HG02763 (cell line): ENCODE measurements around the gene TRIM27.
"Not testable (repeated sequence)": the region's sequence is repeated elsewhere in the genome, so short reads cannot be mapped to it uniquely, and the experiment has no call there.

ENCODE experiments used
- ATAC-seq: cut with Tn5 transposase; IDR thresholded peaks from one replicate; pipeline ENCODE4 v1.9.1; 2021; ENCODE audit warnings: mild to moderate bottlenecking, moderate library complexity; ENCODE audit not compliant: unreplicated experiment

Gene TRIM27, protein sequence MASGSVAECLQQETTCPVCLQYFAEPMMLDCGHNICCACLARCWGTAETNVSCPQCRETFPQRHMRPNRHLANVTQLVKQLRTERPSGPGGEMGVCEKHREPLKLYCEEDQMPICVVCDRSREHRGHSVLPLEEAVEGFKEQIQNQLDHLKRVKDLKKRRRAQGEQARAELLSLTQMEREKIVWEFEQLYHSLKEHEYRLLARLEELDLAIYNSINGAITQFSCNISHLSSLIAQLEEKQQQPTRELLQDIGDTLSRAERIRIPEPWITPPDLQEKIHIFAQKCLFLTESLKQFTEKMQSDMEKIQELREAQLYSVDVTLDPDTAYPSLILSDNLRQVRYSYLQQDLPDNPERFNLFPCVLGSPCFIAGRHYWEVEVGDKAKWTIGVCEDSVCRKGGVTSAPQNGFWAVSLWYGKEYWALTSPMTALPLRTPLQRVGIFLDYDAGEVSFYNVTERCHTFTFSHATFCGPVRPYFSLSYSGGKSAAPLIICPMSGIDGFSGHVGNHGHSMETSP

DNA sequence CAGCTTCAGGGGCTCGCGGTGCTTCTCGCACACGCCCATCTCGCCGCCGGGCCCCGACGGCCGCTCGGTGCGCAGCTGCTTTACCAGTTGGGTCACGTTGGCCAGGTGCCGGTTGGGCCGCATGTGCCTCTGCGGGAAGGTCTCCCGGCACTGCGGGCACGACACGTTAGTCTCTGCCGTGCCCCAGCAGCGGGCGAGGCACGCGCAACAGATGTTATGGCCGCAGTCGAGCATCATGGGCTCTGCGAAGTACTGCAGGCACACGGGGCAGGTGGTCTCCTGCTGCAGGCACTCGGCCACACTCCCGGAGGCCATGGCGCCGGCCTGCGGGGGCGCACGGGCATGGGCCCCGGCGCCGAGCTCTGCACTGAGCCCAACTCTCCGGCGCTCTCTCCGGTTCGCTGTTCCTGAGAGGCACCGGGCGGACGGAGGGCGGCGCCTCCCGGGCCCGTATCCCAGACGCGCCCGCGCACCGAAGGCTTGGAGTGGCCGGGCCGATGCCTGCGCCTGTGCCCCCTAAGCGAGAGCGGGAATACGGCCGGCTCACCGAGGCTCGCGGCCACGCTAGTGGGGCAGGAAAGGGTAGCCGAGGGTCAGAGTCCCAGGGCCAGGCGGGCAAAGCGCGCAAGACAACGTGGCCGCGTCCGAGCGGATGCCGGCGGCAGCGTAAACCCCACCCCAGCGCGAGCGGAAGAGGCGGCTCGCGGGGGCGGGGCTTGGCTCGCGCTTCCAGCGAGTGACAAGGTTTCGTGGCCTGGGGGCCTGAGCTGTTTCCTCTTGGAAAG, at the start of gene TRIM27:
TSS of gene TRIM27 (minus strand) at position 668 of the 785 bp plus-strand sequence. CDS start at position 315, 353 bp downstream.
- ATAC-seq, result peak; percentile 82

DNA sequence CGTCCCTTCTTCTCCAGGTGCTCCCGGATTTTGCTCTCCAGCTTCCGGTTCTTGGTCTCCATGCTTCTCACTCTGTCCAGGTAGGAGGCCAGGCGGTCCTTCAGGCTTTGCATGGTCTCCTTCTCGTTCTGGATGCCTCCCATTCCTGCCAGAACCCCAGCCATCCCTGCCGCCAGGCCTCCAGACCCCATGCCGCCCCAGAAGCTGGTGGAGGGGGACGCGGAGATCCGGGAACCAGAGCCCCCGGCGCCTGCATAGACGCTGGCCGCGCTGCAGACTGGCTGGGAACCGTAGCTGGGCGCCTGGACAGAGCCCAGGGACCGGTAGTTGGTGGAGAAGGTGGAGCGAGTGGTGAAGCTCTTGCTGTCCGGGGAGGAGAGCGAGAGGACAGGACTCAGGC, 46.3 kb upstream of the TRIM27 start:
- not testable (repeated sequence) for ATAC-seq

DNA sequence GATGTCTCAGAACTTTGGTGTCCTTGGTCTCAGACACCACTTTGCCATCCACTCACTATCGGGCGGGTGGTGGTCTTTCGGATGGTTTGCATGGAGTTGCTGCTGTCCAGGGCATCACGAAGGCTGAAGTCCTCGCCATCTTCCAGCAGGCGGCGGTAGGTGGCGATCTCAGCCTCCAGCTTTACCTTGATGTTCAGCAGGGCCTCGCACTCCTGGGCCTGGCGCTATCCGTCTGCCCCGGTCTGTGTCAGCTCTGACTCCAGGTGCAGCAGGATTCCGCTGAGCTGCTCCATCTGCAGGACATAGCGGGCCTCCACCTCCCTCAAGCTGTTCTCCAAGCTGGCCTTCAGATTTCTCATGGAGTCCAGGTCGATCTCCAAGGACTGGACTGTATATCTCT, 45.3 kb upstream of the TRIM27 start:
- ATAC-seq, result no peak

DNA sequence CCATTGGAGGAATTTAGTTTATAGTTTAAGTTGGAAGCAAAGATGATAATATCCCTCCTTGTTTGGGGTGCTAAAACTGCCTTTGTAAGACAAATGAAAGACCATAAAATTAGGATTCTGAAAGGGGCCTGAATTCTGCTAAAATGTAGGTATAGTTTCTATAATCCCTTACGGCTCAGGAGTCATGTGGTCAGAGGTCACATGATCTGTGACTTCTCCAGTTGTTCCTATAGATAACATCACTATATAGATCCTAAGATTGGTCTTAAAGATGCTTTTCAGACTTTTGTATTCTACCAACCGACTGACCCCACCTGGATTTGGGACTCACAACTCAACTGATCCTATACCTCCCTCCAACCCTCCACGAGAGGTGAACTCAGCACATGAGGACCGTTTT, 44.7 kb upstream of the TRIM27 start:
- no peak for ATAC-seq

DNA sequence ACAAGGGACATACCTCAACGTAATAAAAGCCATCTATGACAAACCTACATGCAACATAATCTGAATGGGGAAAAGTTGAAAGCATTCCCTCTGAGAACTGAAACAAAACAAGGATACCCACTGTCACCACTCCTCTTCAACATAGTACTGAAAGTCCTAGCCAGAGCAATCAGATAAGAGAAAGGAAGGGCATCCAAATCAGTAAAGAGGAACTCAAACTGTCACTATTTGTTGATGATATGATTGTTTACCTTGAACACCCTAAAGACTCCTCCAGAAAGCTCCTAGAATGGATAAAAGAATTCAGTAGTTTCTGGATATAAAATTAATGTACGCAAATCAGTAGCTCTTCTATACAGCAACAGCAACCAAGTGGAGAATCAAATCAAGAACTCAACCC, 41.9 kb upstream of the TRIM27 start:
- no peak for ATAC-seq

DNA sequence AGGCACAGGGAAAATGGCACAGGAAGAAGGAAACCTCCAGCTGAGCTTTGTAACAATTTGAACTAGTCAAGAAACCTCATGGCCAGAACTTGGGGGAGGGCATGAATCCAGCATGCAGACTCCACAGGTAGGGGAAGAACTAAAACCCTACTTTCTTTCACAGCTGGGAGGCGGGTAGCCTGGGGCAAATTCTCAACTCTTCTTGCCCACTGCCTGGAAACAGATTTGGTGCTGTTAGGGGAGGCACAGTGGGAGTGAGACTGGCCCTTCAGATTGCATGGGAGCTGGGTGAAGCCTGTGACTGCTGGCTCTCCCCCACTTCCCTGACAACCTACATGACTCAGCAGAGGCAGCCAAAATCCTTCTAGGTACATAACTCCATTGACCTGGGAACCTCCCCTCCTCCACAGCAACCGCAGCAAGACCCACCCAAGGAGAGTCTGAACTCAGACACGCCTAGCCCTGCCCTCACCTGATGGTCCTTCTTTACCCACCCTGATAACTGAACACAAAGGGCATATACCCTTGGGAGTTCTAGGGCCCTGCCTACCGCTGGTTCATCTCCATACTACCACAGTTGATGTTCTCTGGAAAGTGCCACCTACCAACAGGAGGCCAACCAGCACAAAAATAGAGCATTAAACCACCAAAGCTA, 37.2 kb upstream of the TRIM27 start:
- ATAC-seq, result no peak

DNA sequence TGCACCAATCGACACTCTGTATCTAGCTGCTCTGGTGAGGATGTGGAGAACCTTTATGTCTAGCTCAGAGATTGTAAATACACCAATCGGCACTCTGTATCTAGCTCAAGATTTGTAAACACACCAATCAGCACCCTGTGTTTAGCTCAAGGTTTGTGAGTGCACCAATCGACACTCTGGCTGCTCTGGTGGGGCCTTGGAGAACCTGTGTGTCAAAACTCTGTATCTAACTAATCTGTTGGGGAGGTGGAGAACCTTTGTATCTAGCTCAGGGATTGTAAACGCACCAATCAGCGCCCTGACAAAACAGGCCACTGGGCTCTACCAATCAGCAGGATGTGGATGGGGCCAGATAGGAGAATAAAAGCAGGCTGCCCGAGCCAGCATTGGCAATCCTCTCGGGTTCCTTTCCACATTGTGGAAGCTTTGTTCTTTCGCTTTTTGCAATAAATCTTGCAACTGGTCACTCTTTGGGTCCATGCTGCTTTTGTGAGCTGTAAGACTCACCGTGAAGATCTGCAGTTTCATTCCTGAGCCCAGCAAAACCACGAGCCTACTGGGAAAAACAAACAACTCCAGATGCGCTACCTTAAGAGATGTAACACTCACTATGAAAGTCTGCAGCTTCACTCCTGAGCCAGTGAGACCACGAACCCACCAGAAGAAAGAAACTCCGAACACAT, 34.9 kb upstream of the TRIM27 start:
- ATAC-seq, result not testable (repeated sequence)

DNA sequence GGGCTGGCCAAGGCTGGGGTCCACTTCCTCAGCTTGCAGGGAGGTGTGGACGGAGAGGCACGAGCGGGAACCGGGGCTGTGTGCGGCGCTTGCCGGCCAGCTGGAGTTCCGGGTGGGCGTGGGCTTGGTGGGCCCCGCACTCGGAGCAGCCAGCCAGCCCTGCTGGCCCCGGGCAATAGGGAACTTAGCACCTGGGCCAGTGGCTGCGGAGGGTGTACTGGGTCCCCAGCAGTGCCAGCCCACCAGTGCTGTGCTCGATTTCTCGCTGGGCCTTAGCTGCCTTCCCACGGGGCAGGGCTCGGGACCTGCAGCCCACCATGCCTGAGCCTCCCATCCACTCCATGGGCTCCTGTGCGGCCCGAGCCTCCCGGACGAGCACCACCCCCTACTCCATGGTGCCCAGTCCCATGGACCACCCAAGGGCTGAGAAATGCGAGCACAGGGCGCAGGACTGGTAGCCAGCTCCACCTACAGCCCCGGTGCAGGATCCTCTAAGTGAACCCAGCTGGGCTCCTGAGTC, 34.1 kb upstream of the TRIM27 start:
- not testable (repeated sequence) for ATAC-seq

DNA sequence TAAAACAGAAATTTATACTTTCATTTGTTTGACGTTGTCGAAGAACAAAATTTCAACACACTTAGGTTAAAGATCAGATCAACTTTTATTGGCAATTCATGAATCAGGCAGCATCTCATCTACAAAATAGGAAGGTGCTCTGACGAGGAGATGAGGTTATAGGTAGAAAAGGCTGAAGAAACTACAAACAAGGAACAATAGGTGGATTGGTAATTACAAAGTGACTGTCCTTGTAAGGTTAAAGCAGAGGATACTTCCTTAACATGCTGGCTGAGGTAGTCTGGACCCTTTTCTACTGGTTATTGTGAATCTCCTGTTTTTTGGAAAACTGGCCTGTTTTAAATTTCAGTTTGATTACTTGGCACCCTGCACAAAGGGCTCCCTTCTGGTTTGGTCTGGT, 32.5 kb upstream of the TRIM27 start:
- no peak for ATAC-seq

DNA sequence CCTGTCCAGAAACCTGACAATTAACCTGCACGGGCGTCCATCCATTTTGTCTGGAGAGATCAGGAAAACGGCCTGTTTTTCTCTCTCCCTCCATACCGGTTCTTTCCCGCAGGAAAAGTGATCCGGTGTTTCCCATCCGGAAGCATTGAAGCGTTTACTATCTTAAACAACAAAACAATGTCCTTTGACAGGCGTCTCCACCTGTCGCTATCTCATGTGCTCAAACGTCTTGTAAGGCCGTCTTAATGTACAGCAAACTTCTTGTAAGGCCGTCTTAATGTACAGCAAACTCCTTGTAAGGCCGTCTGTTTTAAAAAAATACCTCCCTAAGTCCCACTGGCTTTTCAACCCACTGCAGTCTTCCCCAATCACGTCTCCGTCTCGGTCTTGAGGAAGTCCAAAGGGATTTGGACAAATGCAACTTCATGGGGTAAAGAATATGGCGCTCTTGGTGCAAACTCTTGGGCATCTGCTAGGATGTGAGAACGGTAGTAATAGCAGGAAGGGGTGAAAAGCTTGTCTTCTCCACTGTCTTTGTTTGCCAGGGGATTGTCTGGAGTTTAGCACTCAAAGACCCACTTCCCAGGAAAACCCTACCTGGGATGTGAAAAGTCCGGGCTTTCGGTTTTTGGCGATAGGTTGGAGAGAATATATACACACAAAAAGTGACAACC, 29.9 kb upstream of the TRIM27 start:
- no peak for ATAC-seq

DNA sequence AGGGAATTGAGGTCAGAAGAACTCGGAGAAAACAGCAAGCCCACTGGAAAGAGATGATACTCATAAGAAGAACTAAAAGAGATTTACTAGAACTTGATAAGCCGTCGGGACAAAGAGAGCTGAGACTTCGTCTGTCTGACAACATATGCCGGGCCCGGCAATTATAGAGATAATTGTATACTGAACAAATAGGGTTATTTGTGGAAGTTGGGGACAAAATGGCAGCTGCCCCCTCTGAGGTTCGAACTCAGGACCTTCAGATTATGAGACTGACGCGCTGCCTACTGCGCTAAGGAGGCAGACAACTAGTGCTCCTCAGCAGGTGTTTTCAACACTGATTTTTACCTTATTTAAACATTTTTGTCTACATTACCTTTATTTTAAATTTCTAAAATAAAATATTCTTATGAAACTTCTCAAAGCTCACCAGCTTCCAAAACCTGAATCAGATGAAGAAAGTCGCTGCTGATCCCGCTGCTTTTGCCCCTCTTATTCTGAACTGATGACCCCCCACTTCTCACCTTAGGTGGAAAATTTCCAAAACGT, 29.3 kb upstream of the TRIM27 start:
- ATAC-seq, result peak; percentile 44

DNA sequence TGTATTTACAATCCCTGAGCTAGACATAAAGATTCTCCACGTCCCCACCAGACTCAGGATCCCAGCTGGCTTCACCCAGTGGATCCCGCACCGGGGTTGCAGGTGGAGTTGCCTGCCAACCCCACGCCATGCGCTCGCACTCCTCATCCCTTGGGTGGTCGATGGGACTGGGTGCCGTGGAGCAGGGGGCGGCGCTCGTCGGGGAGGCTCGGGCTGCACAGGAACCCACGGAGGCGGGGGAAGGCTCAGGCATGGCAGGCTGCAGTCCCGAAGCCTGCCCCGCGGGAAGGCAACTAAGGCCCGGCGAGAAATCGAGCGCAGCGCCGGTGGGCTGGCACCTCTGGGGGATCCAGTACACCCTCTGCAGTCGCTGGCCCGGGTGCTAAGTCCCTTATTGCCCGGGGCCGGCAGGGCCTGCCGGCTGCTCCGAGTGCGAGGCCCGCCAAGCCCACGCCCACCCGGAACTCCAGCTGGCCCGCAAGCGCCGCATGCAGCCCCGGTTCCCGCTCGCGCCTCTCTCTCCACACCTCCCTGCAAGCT, 25.9 kb upstream of the TRIM27 start:
- not testable (repeated sequence) for ATAC-seq

DNA sequence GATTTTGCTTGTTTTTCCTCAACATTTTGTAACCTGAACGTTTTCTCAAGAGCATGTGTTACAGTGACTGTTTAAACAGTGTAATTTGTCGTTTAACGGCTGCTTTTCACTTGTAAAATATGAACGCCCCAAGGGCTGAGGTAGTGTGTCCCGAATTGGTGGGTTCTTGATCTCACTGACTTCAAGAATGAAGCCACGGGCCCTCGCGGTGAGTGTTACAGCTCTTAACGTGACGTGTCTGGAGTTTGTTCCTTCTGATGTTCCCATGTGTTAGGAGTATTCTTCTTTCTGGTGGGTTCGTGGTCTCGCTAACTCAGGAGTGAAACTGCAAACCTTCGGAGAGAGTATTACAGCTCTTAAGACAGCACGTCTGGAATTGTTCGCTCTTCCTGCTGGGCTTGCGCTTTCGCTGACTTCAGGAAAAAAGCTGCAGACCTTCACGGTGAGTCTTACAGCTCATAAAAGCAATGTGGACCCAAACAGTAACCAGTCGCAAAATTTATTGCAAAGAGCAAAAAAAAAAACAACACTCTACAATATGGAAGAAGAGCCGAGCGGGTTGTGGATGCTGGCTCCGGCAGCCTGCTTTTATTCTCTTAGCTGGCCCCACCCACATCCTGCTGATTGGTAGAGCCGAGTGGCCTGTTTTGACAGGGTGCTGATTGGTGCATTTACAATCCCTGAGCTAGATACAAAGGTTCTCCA, 25.1 kb upstream of the TRIM27 start:
- no peak for ATAC-seq

DNA sequence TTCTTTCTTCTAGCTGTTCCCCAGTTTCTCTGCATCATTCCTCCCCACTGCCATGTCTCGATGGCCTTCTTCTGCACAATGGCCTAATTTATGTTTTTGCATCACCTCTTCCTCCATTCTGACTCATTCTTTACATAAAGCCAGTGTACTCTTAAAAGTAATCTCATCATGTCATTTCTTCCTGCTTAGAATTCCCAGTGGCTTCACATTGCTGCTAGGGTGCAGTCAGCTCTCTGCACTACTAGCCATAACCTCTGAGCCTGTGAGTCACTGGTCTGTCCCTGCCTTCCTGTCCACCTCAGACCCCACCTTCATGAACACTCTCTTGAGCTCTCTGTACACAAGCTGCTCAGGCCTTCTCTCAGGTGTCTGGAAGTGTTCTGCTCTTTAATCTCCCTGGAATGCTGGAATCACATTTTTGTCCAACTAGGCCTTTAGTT, 24.1 kb upstream of the TRIM27 start:
- ATAC-seq, result no peak

DNA sequence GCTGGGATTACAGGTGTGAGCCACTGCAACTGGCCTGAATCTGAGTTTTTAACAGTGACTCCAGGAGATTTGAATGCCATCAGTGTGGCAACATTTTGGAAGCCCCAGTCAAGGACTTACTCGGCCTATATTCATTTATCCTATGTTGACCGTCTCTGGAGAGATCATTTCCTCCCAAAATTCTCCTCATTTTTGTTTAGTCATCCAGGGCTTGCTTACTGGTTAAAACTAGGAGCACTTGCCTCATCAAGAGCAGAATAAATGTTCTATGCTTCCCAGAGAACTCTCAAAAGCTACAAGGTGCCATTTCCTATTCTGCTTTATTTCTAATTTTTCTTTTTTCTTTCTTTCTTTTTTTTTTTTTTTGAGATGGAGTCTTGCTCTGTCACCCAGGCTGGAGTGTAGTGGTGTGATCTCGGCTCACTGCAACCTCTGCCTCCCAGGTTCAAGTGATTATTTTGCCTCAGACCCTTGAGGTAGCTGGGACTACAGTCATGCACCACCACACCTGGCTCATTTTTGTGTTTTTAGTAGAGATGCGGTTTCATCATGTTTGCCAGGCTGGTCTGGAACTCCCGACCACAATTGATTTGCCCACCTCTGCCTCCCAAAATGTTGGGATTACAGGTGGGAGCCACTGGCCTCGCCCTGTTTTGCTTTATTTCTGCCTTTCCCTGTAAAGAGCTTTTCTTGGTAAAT, 23.4 kb upstream of the TRIM27 start:
- ATAC-seq, result no peak

DNA sequence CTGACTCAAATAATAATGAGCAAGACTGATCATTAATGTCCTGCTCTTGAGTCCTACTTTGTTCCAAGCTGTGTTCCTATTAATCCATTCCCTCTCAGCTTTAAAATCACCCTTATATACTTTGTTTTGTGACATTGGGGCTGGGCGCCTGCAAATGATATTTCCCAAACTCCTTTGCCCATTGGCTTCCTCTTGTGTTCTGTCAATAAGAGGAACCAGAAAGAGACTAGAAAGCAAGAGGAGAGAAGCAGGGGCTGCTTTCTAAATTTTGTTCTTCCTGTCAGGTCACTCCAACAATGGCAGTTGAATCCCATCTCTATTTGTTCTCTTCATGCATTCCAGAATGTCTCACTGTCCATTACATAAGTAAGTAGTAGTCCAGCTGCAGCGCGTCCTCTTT, 21.6 kb upstream of the TRIM27 start:
- no peak for ATAC-seq

DNA sequence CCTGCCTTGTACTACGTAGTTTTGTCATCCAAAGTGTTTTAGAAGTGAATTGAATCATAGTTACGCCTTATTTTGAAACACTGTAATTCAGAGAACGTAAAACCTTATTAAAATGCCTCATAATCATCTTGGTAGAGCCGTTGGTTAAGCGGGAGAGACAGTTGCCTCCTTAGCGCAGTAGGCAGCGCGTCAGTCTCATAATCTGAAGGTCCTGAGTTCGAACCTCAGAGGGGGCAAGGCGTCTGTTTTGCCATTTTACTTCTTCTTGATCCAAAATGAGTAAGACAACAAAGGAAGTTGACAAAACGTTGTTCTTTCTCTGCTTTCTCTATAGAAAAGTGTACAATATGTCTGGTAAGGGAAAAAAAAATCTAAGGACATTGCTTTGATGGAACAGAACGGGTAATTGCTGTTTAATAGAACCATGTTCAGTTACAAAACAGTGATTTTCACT, 20.7 kb upstream of the TRIM27 start:
- ATAC-seq, result peak; percentile 35
